Activated CD4-positive, alpha-beta T cell treated with anti-CD3 and anti-CD28 coated beads for 24 hours (primary cell): ENCODE data around the gene TUBD1.
"Not testable (repeated sequence)": the region's sequence is repeated elsewhere in the genome, so short reads cannot be mapped to it uniquely, and the experiment has no call there.

Source experiments
- DNase-seq, 2 donors: peaks; one replicate each; pipeline ENCODE4 v3.0.0-alpha.2; 2020; ENCODE audit warnings: low read depth in 2 of 2

Gene TUBD1, protein sequence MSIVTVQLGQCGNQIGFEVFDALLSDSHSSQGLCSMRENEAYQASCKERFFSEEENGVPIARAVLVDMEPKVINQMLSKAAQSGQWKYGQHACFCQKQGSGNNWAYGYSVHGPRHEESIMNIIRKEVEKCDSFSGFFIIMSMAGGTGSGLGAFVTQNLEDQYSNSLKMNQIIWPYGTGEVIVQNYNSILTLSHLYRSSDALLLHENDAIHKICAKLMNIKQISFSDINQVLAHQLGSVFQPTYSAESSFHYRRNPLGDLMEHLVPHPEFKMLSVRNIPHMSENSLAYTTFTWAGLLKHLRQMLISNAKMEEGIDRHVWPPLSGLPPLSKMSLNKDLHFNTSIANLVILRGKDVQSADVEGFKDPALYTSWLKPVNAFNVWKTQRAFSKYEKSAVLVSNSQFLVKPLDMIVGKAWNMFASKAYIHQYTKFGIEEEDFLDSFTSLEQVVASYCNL

DNA sequence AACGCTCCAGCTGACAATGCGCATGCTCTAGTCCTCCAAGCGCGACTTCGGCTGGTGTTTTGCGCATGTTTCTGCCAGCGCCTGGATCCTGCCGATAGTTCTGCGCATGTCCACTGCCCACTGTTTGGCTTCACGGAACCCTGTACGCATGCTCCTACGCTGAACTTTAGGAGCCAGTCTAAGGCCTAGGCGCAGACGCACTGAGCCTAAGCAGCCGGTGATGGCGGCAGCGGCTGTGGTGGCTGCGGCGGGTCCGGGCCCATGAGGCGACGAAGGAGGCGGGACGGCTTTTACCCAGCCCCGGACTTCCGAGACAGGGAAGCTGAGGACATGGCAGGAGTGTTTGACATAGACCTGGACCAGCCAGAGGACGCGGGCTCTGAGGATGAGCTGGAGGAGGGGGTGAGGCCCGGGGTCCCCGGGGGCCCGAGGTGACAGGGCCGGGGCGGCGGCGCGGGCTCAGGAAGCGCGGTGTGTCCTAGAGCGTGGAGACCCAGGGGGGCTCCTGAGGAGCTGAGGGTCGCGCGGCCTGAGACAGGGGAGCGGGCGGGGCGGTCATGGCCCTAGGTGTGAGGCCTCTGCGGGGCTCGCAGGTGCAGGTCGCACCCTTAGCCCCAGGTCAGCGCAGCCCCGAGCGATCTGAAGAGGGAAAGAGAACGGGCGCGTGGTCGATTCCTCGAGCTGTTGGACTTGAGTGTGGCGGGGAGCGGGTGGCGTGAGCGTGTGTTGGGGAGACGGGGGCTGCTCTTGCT, at the start of gene TUBD1, which contains the start of gene RPS6KB1:
Gene TUBD1, minus strand, starts transcription at position 20 of the 752 bp plus-strand sequence. CDS start 1,941 bp downstream, outside the sequence.
Gene RPS6KB1, plus strand, starts transcription at position 198 of the 752 bp plus-strand sequence. Its CDS starts 64 bp downstream, at position 262.
- DNase-seq: peak; percentile 87 to 93

DNA sequence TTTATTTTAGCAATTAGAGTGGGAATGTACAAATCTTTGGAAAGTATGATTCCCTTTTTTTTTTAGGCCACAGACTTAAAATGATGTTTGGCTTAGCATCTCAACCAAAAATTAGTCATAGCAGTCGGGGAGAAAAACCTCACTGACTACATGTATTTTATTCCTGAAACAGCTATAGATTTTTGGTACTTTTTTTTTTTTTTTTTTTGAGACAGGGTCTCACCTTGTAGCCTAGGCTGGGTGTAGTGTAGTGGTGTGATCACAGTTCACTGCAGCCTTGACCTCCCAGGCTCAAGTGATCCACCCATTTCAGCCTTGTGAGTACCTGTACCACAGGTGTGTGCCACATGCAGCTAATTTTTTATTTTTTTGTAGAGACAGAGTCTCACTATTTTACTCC, 48.4 kb upstream of the TUBD1 start:
- DNase-seq: no peak

DNA sequence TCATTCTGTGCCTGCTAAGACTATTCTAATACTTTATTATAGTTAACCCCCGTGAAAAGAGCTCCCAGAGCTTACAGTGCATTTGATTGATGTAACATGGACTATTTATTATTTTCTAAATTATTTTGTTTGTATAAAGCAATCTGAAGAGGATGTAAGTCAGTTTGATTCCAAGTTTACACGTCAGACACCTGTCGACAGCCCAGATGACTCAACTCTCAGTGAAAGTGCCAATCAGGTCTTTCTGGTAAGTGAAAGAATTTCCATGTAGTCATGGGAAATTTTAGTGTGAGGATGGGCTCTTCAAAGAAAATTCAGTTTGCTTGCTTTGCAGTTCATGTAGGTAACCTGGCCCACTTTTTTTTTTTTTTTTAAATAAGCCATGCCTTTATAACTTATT, 48.0 kb upstream of the TUBD1 start:
- peak in 1 of 2 donors; percentile 9 for DNase-seq

DNA sequence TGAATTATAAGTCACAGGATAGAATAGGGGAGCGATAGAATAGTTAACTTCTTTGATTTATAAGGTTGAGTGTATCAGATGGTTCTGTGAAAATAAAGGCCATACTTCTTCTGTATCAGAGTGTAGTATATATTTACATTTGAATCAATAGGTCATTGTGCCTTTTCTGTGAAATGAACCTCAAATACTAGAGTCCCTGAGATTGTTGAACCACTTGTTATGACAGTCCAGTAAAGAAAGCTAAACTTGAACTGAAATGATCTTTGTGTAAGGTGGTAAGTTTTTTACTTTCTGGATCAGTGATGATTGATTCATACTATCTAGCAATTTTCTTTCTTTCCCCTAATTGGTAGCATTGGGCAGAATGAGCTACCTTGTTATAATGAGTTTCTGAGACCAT, 40.6 kb upstream of the TUBD1 start:
- not testable (repeated sequence) for DNase-seq

DNA sequence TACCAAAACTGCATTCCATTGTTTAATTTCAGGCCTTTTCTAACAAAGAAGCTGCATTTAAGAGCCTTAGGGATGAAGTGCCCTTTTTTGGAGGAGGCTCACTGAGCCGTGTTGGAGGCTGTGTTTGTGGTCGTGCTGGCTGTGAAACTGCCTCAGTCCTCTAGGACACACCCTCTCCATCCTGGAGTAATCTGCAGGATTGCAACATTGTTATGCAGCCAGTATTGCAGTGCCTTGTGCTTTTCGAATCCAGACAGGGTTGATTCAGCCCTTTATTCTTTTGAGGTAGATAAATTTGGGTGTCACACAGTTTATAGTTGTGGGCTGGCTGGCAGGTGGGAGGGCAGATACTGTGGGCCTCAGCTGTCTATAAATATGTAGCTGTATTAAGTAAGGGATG, 38.0 kb upstream of the TUBD1 start:
- not testable (repeated sequence) for DNase-seq

DNA sequence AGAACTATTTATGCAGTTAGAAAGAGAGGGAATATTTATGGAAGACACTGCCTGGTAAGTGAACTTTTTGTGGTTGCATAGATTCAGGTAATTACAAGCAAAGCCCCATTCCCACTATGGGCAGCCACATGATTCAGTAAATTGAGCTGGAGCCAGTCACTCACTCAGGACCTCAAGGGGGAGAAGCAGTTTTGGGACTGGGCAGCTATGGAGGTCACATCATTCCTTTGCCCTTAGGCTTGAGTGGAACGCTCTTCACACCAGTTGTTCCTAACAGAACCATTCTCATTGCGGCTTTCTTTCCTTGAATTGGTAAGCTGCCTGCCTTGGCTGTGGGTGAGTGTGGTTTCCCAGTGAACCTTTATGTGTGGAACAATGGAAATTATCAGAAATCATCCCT, 37.4 kb upstream of the TUBD1 start:
- DNase-seq: not testable (repeated sequence)

DNA sequence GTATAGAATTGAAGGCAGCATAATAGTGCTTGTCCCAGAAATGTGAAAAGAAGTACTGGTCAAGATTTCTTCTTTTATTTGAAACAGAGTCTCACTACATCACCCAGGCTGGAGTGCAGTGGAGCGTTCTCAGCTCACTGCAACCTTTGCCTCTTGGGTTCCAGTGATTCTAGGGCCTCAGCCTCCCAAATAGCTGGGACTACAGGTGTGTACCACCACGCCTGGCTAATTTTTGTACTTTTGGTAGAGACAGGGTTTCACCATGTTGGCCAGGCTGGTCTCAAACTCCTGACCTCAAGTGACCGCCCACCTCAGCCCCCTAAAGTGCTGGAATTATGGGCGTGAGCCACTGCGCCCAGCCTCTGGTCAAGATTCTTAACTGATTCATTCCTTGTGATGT, 27.9 kb upstream of the TUBD1 start:
- not testable (repeated sequence) for DNase-seq

DNA sequence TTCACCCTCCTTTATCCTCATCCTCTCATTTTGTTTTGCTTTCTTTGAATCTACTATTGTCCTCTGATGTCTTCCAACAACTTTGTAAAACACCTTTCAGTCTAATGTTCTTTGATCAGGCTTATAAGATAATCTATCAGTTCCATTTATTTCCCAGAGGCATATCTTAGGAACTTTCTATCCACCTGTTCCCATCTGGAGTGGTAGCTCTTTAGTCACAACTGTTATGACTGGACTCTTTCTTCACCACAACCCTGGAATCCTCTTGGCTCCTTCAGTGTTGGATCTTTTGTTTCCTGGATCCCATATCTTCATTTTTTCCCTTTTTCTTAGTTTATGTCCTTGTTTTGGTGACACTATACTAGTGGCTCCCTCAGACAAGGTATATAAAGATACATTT, 23.7 kb upstream of the TUBD1 start:
- DNase-seq: no peak

DNA sequence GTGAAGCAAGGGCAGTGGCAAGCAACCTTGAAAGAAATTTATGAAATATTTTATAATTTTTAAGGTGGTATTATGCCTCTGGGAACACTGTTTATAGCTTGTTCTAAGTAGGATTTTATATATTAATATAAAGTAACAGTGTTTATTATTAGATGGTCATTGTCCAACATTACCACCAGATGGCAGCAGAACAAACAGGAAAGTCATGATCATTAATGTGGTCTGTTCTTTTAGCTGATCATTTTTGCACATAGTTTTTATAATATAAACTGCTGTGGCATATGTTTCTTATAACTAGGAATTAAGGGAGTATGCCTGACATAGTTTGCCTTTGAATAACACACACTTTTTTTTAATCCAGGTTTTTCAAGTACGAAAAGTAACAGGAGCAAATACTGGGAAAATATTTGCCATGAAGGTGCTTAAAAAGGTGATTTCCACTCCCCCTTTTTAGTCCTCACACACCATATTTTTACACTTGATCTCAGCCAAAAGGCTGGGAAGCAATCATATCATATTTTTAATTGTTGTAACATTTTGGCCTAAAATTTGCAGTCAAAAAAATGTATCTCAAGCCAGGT, 21.6 kb upstream of the TUBD1 start:
- peak in 1 of 2 donors; percentile 17 for DNase-seq

DNA sequence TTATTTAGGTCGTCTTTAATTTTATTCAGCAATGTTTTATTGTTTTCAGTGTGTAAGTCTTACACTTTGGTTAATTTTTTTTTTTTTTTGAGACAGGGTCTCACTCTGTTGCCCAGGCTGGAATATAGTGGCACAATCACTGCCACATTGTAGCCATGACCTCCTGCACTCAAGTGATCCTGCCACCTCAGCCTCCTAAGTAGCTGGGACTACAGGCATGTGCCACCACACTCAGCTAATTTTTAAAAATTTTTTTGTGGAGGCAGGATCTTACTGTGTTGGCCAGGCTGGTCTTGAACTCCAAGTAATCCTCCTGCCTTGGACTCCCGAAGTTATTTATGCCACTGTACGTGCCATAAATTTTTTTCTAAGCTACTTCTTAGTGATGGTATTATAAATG, 14.7 kb upstream of the TUBD1 start:
- no peak for DNase-seq

DNA sequence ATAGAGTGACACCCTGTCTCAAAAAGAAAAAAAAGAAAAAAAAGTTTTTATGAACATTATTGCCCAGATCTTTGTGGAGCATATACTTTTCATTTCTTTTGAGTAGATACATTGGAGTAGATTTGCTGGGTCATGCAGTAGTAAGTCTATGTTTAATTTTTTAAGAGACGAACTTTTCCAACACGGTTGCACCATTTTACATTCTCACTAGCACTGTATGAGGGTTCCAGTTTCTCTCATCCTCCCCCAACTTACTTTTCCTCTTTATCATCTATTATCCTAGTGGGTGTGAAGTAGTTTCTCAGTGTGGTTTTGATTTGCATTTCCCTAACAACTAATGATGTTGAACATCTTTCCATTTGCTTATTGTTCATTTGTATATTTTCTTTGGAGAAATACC, 10.7 kb upstream of the TUBD1 start:
- no peak for DNase-seq

DNA sequence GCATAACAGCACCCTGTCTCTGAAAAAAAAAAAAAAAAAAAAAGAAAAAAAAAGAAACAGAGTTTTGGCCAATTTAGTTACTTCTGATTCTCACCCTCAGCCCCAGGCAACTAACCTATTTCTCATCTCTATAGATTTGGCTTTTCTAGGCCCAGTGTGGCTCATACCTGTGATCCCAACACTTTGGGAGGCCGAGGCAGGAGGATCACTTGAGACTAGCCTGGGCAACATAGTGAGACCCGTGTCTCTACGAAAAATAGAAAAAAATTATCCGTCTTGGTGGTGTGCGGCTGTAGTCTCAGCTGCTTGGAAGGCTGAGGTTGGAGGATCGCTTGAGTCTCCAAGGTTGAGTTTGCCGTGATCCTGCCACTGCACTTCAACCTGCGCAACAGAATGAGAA, 8.9 kb upstream of the TUBD1 start:
- no peak for DNase-seq

DNA sequence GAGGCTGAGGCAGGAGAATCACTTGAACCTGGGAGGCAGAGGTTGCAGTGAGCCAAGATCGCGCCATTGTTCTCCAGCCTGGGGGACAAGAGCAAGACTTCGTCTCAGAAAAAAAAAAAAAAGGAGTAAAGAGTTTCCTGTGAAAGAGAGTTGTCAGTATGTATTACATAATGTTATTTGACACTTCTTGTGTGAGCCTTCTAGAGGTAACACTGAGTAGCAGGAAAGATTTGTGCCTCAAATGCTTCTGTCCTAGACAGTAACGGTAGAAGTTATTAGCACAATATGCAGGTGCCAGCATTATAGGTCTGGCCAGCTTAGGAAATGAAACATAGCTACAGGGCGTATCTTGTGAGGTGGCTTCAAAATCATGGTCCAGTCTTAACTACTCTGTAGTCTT, 6.4 kb upstream of the TUBD1 start:
- DNase-seq: no peak

DNA sequence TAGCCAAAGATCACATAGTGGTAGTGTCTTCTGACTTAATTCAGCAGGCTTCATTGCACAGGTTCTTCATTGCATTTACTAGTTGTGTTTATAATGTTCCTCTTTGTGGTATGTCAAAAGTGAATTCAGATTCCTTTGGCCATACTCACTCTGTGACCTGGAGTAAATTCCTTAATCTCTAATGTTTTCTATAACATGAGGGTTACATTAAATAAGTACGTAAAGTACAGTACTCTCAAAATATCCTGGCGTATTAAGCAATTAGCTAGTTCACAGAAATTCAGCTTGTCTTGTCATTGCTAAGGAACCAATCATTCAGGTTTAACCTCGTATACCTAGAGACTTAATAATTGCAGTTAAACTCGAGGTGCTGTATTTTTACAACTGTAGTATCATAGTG, 4.3 kb upstream of the TUBD1 start:
- no peak for DNase-seq

DNA sequence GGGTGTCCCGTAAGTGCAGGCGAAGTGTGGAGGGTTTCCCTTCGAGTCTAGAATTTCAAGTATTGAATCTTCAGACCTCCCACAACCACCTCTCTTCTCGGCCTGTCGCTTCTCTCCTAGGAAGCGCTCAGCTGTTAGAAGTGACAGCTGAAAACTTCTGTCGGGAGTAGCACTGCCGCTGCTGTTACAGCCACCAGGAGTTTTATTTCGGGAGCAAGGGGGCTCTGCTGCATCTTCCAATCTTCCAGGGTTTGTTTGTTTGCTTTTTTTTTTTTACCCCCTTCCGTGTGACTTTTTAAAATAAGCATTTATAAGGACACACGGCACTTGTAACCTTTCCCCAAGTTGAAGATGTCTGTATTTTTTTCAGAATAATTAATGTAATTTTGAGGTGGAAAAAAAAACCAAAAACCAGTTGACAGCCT, 945 bp upstream of the TUBD1 start:
- DNase-seq: no peak

DNA sequence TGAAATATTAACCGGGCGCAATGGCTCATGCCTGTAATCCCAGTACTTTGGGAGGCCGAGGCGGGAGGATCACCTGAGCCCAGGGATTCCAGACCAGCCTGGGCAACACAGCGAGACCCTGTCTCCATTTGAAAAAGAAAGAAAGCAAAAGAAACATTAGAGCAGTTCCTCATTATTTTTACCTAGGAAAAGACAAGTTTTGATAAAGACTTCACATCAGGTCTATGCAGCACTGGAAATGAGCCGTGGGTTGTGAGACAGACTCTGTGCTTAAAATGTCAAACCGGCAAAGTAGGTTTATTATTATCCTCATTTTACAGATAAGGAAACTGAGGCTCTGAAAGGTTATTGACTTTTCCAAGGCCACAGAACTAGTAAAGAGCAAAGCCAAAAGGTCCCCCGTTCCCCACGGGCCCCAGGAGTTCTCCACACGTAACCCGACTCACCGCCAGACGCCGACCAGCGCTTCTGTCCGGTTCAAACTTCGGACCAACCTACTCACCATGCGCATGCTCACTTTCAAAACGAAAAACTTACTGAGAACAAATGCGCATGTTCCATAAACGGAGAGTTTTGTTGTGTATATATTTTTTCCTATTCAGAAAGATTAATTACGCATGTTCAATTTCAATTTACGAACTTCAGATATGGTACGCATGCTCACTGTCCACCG, 356 bp downstream of the TUBD1 start:
- DNase-seq: no peak

DNA sequence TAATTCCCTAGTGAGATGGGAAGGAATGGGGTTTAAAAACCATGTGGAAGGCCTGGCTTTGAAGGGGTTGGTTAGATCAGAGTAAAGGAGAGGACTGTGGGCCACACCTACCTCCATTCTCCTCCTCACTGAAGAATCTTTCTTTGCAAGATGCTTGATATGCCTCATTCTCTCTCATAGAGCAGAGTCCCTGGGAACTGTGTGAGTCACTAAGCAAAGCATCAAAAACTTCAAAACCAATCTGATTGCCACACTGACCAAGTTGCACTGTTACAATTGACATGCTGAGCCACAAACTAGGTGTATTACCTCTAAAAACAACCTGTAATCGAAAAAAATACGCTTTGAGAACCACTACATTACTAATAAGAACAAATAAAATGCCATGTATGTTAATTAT, 2.0 kb downstream of the TUBD1 start:
- no peak for DNase-seq

DNA sequence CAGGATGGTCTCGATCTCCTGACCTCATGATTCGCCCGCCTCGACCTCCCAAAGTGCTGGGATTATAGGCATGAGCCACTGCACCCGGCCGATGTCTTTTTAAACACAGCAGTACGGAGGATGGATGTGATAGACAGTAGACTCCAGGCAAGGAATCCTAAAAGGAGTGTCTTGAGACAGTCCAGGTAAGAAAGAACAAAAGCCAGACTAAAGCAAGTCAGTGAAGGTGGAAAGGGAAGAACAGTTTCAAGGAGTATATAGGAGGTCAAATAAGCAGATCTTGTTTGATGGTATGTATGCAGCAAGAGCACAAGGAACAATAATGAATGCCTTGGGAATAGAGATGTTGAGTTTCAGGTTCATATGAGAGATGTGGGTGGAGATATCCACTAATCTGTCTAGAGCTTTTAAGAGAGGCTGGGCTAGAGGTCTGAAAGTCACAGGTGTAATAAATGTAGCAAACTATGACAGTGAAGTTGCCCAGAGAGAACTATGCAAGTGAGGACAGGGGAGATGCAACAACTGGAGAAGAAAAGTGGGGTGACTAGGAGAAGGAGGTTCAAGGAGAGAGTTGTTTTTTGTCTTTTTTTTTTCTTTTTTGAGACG, 4.5 kb downstream of the TUBD1 start:
- DNase-seq: no peak

DNA sequence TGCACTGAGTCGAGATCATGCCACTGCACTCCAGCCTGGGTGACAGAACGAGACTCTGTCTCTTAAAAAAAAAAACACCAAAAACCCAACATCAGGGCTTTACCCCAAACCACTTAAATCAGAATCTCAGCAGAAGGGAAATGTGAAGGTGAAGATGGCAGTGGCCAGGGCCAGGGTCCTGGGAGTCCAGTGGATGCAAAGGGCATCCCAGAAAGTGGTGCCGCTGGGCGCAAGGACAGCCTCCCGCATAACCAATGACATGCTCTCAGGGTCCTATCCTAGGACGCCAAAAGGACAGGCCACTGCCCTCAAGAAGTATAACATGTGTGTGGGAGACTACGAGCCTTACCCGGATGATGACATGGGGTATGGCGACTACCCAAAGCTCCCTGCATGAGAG, 7.9 kb downstream of the TUBD1 start:
- no peak for DNase-seq

DNA sequence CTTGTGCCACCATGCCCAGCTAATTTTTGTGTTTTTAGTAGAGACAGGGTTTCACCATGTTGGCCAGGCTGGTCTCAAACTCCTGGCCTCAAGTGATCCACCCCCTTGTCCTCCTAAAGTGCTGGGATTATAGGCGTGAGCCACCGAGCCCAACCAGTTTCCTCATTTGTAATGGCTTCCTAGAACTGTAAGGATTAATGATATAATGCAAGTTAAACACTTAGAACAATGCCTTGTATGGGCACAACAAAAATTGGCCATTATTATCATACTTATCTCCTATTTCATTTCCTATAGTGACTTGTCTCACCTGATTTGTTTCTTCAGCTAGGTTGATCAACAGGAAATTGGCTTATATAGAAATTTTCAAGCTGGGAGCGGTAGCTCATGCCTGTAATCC, 14.1 kb downstream of the TUBD1 start:
- DNase-seq: no peak

DNA sequence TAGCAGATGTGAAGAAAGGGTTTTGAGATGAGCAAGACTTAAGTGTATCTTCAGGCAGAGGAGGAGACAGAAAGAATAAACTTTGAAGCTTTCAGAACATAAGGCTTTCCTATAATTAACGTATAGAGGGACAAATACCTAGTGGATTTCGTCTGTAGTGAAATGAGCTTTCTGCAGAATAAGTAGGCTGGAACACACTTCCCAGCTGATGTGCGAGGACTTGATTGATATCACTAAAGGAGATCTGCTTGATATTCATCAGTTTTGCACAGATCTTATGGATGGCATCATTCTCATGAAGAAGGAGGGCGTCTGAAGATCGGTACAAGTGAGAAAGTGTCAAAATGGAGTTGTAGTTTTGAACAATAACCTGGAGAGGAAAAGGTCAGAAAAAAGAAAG, 14.8 kb downstream of the TUBD1 start:
- no peak for DNase-seq

DNA sequence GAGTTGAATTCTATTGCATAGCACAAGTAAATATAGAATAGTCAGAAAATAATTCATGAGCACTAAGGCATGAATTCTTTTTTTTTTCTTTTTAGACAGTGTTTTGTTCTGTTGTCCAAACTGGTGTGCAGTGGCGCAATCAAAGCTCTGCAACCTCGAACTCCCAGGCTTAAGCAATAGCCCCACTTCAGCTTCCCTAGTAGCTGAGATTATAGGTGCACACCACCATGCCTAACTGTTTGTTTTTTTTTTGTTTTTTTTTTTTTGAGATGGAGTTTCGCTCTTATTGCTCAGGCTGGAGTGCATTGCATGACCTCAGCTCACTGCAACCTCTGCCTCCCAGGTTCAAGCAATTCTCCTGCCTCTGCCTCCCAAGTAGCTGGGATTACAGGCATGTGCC, 16.6 kb downstream of the TUBD1 start:
- no peak for DNase-seq
